Loucy (cell line): ENCODE data around the gene SLIT1.

Source experiments
- EZH2phosphoT487 ChIP-seq: fragments of 200-600 bp; IDR thresholded peaks from 2 replicates; pipeline ENCODE4 v1.6.1; 2018; ENCODE audit warnings: antibody characterized with exemption, mild to moderate bottlenecking, moderate library complexity, borderline replicate concordance
- TF ChIP-seq, protein P1 (sequence below): fragments of 200-600 bp; sonication (generic); conservative IDR thresholded peaks from 2 replicates; pipeline ENCODE4 v1.5.1; 2014; ENCODE audit warnings: mild to moderate bottlenecking, antibody characterized with exemption, low read length

- TF ChIP-seq, protein P1, sequence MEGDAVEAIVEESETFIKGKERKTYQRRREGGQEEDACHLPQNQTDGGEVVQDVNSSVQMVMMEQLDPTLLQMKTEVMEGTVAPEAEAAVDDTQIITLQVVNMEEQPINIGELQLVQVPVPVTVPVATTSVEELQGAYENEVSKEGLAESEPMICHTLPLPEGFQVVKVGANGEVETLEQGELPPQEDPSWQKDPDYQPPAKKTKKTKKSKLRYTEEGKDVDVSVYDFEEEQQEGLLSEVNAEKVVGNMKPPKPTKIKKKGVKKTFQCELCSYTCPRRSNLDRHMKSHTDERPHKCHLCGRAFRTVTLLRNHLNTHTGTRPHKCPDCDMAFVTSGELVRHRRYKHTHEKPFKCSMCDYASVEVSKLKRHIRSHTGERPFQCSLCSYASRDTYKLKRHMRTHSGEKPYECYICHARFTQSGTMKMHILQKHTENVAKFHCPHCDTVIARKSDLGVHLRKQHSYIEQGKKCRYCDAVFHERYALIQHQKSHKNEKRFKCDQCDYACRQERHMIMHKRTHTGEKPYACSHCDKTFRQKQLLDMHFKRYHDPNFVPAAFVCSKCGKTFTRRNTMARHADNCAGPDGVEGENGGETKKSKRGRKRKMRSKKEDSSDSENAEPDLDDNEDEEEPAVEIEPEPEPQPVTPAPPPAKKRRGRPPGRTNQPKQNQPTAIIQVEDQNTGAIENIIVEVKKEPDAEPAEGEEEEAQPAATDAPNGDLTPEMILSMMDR = no peak
- TF ChIP-seq EZH2phosphoT487 = no peak
These were observed 65.4 kb downstream of the SLIT1 start for GRCh38 chr10:97120370-97120769.
